Common myeloid progenitor, CD34-positive (primary cell): ENCODE results near the gene CDX4.

ENCODE experiments used
- CTCF ChIA-PET: fragments of 350-600 bp; sonication (Branson Sonifier 250); formaldehyde crosslinking; loops from one replicate; lab custom pipeline; 2021; ENCODE audit warnings: antibody characterized with exemption; lab: Charles Lee
- POLR2A ChIA-PET: fragments of 350-600 bp; sonication (Branson Sonifier 250); formaldehyde crosslinking; loops from one replicate; lab custom pipeline; 2021; ENCODE audit warnings: antibody characterized with exemption; lab: Charles Lee
- DNase-seq, 3 donors: peaks; one replicate each; pipeline versions ENCODE4 v3.0.0 to v3.0.0-alpha.2; 2013
- H3K27ac ChIP-seq, 2 experiments: 1 replicate in 1 of 2; 2 replicates in 1 of 2; pipeline ENCODE4 v1.7.0; 2013; ENCODE audit warnings: inconsistent platforms in 2 of 2, low read length in 2 of 2, mild to moderate bottlenecking in 2 of 2, low read depth in 1 of 2, moderate library complexity in 1 of 2; ENCODE audit not compliant: severe bottlenecking in 2 of 2, insufficient read depth in 1 of 2, poor library complexity in 1 of 2
- H3K27me3 ChIP-seq, 5 experiments: replicated peaks in 2 of 5; 1 replicate in 3 of 5; 2 replicates in 2 of 5; pipeline versions ENCODE4 v1.6.1 to v1.7.0; 2013; ENCODE audit warnings: low read length in 4 of 5, mild to moderate bottlenecking in 2 of 5, moderate library complexity in 2 of 5, inconsistent platforms in 1 of 5; ENCODE audit not compliant: insufficient read depth in 5 of 5, control insufficient read depth in 4 of 5
- H3K36me3 ChIP-seq, 4 experiments: 1 replicate in 2 of 4; 2 replicates in 2 of 4; pipeline versions ENCODE4 v1.6.1 to v1.7.0; 2013; ENCODE audit warnings: low read length in 3 of 4, control low read depth in 1 of 4, mild to moderate bottlenecking in 1 of 4; ENCODE audit not compliant: control insufficient read depth in 4 of 4, insufficient read depth in 4 of 4
- H3K4me1 ChIP-seq, 4 experiments: 1 replicate in 3 of 4; 2 replicates in 1 of 4; pipeline versions ENCODE4 v1.6.1 to v1.7.1; 2013; ENCODE audit warnings: low read length in 3 of 4, mild to moderate bottlenecking in 3 of 4, control low read depth in 1 of 4, inconsistent platforms in 1 of 4, moderate library complexity in 1 of 4; ENCODE audit not compliant: control insufficient read depth in 4 of 4, insufficient read depth in 4 of 4; ENCODE audit errors: control extremely low read depth in 1 of 4
- H3K4me3 ChIP-seq, 7 experiments: 1 replicate in 4 of 7; 2 replicates in 3 of 7; pipeline versions ENCODE4 v1.5.1 to v1.7.0; 2013; ENCODE audit warnings: mild to moderate bottlenecking in 7 of 7, low read length in 6 of 7, moderate library complexity in 6 of 7, inconsistent platforms in 2 of 7, low read depth in 2 of 7, control low read depth in 1 of 7; ENCODE audit not compliant: insufficient read depth in 4 of 7, control insufficient read depth in 1 of 7; ENCODE audit errors: extremely low read depth in 1 of 7
- H3K9me3 ChIP-seq, 5 experiments: 1 replicate in 4 of 5; 2 replicates in 1 of 5; pipeline versions ENCODE4 v1.6.1 to v1.7.1; 2013; ENCODE audit warnings: low read length in 4 of 5, mild to moderate bottlenecking in 2 of 5, inconsistent platforms in 1 of 5, low read depth in 1 of 5, moderate library complexity in 1 of 5; ENCODE audit not compliant: control insufficient read depth in 4 of 5, insufficient read depth in 2 of 5; ENCODE audit errors: control extremely low read depth in 1 of 5
- WGBS: methylation state at CpG from one replicate; pipeline ENCODE4 v1.1.5; 2013; ENCODE audit not compliant: insufficient coverage; 5-methylcytosine and 5-hydroxymethylcytosine counted together

Gene CDX4

DNA sequence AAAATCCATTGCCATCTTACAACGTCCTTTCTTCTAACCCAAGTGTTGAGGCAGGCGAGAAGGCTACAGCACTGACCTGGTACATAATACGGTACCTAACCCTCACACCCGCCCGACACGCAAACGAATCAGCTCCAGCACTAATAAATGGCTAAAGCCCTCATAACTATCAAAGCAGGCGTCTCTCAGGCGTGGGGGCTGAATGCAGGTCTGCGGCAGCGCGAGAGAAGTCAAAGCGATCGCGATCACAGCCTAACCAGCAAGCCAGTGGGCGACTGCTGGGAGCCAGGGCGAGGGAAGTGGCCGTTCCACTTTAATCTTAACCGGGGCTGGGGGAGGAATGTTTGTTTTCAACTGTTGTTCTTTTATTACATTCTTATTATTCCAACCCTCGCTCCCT lies 1.5 kb downstream of the CDX4 start:
- H3K4me3 ChIP-seq, result no peak overlapping the region
- H3K27me3 ChIP-seq, result peaks cover 2 to 54% (median 19%) of the 10 kb centered on the region in 5 experiments
- no peak for DNase-seq
- ChIA-PET CTCF (no interaction called here), POLR2A (no interaction called here)
- H3K4me1 ChIP-seq, result no peaks in the 10 kb centered on the region
- H3K36me3 ChIP-seq, result no peaks in the 10 kb centered on the region
- H3K27ac ChIP-seq, result no peak overlapping the region
- H3K9me3 ChIP-seq, result peaks cover 0 to 2% (median 0%) of the 10 kb centered on the region in 5 experiments
- 26% methylated on average over 13 of the region's 20 CpGs for WGBS

DNA sequence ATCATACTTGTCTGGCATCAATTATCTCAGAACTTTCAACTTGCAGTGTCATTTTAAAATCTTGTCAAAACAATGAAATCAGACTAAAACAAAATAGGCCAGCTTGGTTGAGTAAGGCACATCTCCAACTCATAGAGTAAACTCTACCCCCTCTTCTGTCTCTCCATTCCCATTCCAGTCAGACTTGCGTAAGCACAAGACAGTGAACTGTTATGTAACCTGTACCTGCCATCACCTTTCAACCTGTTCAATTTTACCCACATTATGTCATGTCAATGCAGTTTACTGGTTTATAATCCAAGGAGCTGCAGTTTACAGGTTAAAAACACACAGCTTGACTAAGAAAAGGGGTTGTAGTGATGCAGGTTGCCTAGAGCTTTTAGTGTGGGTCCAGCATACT lies 8.3 kb downstream of the CDX4 start:
- H3K9me3 ChIP-seq, result no peaks in the 10 kb centered on the region
- DNase-seq, result no peak
- H3K36me3 ChIP-seq, result no peaks in the 10 kb centered on the region
- ChIA-PET CTCF (no interaction called here), POLR2A (no interaction called here)
- H3K27me3 ChIP-seq, result peaks cover 0 to 14% (median 7%) of the 10 kb centered on the region in 5 experiments
- 0% methylated on average over 1 of the region's 1 CpG for WGBS
- H3K4me3 ChIP-seq, result no peak overlapping the region
- H3K4me1 ChIP-seq, result no peaks in the 10 kb centered on the region
- H3K27ac ChIP-seq, result no peak overlapping the region

DNA sequence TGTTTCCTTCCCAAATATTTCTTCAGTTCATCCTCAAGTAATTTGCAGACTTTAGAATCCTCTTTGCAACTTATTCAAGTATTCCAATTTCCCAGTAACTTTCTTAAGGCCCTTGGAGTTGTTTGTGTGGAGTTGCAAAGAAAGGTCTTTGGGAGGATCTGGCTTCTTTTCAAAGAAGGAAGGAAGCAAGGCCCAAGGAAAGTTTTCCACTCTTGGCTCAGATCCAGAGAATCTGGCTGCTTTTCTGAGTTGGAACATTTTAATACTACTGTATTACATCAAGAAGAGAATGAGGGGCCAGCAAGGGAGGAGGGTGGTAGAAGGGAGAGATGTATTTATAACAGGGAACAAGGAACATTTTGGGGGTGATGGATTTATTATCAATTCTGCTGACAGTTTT lies 10.5 kb downstream of the CDX4 start:
- ChIA-PET POLR2A (no interaction called here), CTCF (no interaction called here)
- Histone ChIP-seq H3K27me3 (peaks cover 0 to 6% (median 2%) of the 10 kb centered on the region in 5 experiments), H3K36me3 (no peaks in the 10 kb centered on the region), H3K27ac (no peak overlapping the region), H3K4me3 (no peak overlapping the region), H3K9me3 (no peaks in the 10 kb centered on the region), H3K4me1 (no peaks in the 10 kb centered on the region)
- no peak for DNase-seq

DNA sequence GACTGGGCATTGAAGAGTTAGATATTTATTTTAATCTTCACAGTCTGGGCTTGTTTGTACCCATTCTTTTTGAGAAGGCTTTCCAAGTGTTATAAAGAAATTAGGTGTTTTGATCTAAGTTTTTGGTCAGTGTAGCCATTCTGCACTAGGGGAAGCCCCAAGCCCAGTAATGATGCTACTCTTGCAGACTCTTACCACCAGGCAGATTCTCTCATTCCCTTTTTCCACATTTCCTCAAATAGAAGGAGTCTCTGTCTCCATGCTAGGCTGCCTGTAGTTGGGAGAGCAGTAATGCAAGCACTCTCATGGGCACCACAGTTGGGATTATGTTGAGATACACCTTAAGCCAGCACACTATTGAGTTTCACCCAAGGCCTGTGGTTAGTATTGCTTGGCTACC lies 21.5 kb downstream of the CDX4 start:
- no peaks in the 10 kb centered on the region for H3K27me3 ChIP-seq
- POLR2A ChIA-PET, result no interaction called here
- CTCF ChIA-PET, result no interaction called here
- DNase-seq, result no peak
- H3K4me1 ChIP-seq, result no peaks in the 10 kb centered on the region
- no peaks in the 10 kb centered on the region for H3K36me3 ChIP-seq
- no peak overlapping the region for H3K27ac ChIP-seq
- no peak overlapping the region for H3K4me3 ChIP-seq
- no peaks in the 10 kb centered on the region for H3K9me3 ChIP-seq

DNA sequence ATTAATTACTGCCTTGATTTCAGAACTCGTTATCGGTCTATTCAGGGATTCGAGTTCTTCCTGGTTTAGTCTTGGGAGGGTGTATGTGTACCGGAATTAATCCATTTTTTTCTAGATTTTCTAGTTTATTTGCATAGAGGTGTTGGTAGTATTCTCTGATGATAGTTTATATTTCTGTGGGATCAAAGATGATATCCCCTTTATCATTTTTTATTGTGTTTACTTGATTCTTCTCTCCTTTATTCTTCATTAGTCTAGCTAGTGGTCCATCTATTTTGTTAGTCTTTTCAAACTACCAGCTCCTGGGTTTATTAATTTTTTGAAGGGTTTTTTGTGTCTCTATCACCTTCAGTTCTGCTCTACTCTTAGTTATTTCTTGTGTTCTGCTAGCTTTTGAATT lies 32.1 kb downstream of the CDX4 start:
- Histone ChIP-seq H3K27me3 (no peaks in the 10 kb centered on the region), H3K36me3 (no peaks in the 10 kb centered on the region), H3K27ac (no peak overlapping the region), H3K4me1 (no peaks in the 10 kb centered on the region), H3K4me3 (no peak overlapping the region), H3K9me3 (peaks cover 0 to 2% (median 0%) of the 10 kb centered on the region in 5 experiments)
- no peak for DNase-seq
- WGBS, result no CpG with 5 or more reads among the region's 4 CpGs
- POLR2A ChIA-PET, result no interaction called here
- CTCF ChIA-PET, result no interaction called here

DNA sequence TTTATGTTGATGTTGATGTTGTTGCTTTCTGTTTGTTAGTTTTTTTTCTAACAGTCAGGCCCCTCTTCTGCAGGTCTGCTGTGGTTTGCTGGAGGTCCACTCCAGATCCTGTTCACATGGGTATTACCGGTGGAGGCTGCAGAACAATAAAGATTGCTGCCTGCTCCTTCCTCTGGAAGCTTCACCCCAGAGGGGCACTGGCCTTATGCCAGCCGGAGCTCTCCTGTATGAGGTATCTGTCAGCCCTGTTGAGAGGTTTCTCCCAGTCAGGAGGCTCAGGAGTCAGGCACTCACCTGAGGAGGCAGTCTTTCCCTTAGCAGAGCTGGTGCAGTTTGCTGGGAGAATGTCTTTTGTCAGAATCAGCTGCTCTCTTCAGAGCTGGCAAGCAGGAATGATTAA lies 34.7 kb downstream of the CDX4 start:
- POLR2A ChIA-PET, result no interaction called here
- Histone ChIP-seq H3K9me3 (peaks cover 0 to 2% (median 0%) of the 10 kb centered on the region in 5 experiments), H3K27ac (no peak overlapping the region), H3K4me3 (no peak overlapping the region), H3K27me3 (no peaks in the 10 kb centered on the region), H3K36me3 (no peaks in the 10 kb centered on the region), H3K4me1 (no peaks in the 10 kb centered on the region)
- no peak for DNase-seq
- 80% methylated on average over 2 of the region's 2 CpGs for WGBS
- CTCF ChIA-PET, result no interaction called here

DNA sequence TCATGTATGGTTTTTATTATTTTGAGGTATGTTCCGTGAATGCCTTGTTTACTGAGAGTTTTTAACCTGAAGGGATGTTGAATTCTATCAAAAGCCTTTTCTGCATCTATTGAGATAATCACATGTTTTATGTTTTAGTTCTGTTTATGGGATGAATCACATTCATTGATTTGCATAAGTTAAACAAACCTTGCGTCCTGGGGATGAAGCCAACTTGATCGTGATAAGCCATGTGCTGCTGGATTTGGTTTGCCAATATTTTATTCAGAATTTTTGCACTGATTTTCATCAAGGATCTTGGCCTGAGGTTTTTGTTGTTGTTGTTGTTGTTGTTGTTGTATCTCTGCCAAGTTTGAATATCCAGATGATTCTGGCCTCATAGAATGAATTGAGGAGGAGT lies 43.8 kb downstream of the CDX4 start:
- ChIA-PET CTCF (no interaction called here), POLR2A (no interaction called here)
- no peak for DNase-seq
- Histone ChIP-seq H3K4me3 (no peak overlapping the region), H3K27me3 (no peaks in the 10 kb centered on the region), H3K9me3 (no peaks in the 10 kb centered on the region), H3K4me1 (no peaks in the 10 kb centered on the region), H3K36me3 (no peaks in the 10 kb centered on the region), H3K27ac (no peak overlapping the region)
- 90% methylated on average over 2 of the region's 3 CpGs for WGBS
